SK-N-MC (cell line): ENCODE results near the gene LDHAL6B.

Experiments used
- FOXP2 ChIP-seq: optimal IDR thresholded peaks from 2 replicates; pipeline ENCODE3; 2011; ENCODE audit warnings: mild to moderate bottlenecking, moderate library complexity; ENCODE audit not compliant: insufficient read depth; ENCODE audit errors: extremely low read length, control extremely low read depth
- POLR2AphosphoS5 ChIP-seq: IDR thresholded peaks from 2 replicates; pipeline ENCODE4 v1.6.1; 2012; ENCODE audit warnings: mild to moderate bottlenecking, low read depth, low read length, borderline replicate concordance

- TF ChIP-seq POLR2AphosphoS5 (no peak), FOXP2 (no peak)
These were observed 40.5 kb upstream of the LDHAL6B start for GRCh38 chr15:59166166-59166565.
